Gastroesophageal sphincter (tissue), 3 donors: ENCODE measurements around the gene ATP2C1.

Experiments
- EP300 ChIP-seq: sonication (generic); formaldehyde crosslinking; IDR thresholded peaks from one replicate; pipeline ENCODE4 v1.6.1; 2017; ENCODE audit warnings: antibody characterized with exemption, mild to moderate bottlenecking
- POLR2A ChIP-seq, 2 donors: fragments of 450-650 bp; IDR thresholded peaks; one replicate each; pipeline ENCODE4 v1.6.1; 2017; ENCODE audit warnings: antibody characterized with exemption in 2 of 2, mild to moderate bottlenecking in 2 of 2, moderate library complexity in 1 of 2
- POLR2AphosphoS5 ChIP-seq: sonication (generic); formaldehyde crosslinking; IDR thresholded peaks from one replicate; pipeline ENCODE4 v1.6.1; 2017; ENCODE audit warnings: antibody characterized with exemption
- TF ChIP-seq, protein P1 (sequence below), 4 experiments: fragments of 200-600 bp in 2 of 4; fragments of 450-650 bp in 2 of 4; sonication (generic) in 1 of 4; IDR thresholded peaks; one replicate each; pipeline ENCODE4 v1.5.1; 2017 to 2019; ENCODE audit warnings: antibody characterized with exemption in 4 of 4, mild to moderate bottlenecking in 2 of 4, moderate library complexity in 2 of 4

GRCh38 chr3:130925628-130926027 lies 31.7 kb downstream of the ATP2C1 start:
- TF ChIP-seq, protein P1, sequence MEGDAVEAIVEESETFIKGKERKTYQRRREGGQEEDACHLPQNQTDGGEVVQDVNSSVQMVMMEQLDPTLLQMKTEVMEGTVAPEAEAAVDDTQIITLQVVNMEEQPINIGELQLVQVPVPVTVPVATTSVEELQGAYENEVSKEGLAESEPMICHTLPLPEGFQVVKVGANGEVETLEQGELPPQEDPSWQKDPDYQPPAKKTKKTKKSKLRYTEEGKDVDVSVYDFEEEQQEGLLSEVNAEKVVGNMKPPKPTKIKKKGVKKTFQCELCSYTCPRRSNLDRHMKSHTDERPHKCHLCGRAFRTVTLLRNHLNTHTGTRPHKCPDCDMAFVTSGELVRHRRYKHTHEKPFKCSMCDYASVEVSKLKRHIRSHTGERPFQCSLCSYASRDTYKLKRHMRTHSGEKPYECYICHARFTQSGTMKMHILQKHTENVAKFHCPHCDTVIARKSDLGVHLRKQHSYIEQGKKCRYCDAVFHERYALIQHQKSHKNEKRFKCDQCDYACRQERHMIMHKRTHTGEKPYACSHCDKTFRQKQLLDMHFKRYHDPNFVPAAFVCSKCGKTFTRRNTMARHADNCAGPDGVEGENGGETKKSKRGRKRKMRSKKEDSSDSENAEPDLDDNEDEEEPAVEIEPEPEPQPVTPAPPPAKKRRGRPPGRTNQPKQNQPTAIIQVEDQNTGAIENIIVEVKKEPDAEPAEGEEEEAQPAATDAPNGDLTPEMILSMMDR (IDR thresholded peaks at IDR 0.05): no peak
- TF ChIP-seq POLR2AphosphoS5 (no peak), POLR2A (IDR thresholded peaks at IDR 0.05) (no peak), EP300 (no peak)
